ENCODE data around the gene LRP1B.
"Not testable (repeated sequence)": the region's sequence is repeated elsewhere in the genome, so short reads cannot be mapped to it uniquely, and the experiment has no call there.

Gene LRP1B

GRCh38 chr2:140964324-140964723 is 1166.5 kb downstream of the LRP1B start:
- DNase-seq, result not testable (repeated sequence)

- DNase-seq, result no peak
Observed at GRCh38 chr2:140949932-140950331, 1180.9 kb downstream of the LRP1B start.

DNA sequence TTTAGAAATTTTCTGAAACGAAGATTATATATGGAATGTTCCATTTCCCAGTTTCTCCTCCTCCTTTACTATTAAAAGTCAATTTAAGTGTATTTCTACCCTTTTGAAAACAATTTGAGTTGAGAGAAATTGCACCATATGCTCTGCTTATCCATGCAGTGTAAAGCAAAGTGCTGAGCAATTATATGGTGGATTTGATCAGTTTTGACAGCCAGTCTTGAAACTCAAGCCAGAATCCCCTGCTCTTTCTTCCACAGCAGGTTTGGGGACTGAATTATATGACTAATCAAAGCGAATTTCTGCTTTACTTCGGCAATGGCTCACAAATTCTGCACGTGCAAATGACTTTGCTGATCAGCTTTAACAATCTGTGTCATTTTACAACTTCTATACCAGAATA is 1183.6 kb downstream of the LRP1B start:
- no peak for DNase-seq

- DNase-seq, result no peak
Observed at GRCh38 chr2:140943867-140944266, 1186.9 kb downstream of the LRP1B start.

DNA sequence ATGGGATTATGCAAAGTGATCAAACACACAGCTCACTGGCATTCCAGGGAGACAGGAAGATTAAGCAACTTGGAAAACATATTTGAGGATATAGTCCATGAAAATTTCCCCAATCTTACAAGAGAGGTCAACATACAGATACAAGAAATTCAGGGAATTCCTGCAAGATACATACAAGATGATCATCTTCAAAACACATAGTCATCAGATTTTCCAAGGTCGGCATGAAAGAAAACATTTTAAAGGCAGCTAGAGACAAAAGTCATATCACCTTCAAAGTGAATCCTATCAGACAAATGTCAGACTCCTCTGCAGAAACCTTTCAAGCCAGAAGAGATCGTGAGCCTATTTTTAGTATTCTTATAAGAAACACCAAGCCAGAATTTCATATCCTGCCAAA is 1188.5 kb downstream of the LRP1B start:
- DNase-seq, result no peak

DNA sequence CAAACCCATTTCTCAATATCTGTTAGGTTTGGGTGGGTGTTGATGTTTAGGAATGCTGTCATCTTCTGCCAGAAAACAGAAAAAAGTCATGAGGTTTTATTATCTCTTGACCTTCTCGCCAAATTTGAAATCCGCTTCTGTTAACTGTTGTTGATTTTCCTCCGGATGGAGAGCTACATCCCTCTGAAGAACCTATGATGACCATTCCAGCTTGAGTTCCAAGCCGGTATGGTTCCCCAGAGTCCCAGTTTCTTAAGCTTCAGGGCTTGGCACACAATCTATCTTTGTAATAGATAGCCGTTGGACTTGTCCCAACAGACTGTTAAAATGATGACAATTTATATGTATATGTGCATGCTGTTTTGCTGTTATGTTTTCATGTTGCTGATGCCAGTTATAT is 1201.0 kb downstream of the LRP1B start:
- no peak for DNase-seq

- DNase-seq, result no peak
Observed at GRCh38 chr2:140918426-140918825, 1212.4 kb downstream of the LRP1B start.

GRCh38 chr2:140916410-140916809 is 1214.4 kb downstream of the LRP1B start:
- no peak for DNase-seq

GRCh38 chr2:140910683-140911082 is 1220.1 kb downstream of the LRP1B start:
- no peak for DNase-seq

DNA sequence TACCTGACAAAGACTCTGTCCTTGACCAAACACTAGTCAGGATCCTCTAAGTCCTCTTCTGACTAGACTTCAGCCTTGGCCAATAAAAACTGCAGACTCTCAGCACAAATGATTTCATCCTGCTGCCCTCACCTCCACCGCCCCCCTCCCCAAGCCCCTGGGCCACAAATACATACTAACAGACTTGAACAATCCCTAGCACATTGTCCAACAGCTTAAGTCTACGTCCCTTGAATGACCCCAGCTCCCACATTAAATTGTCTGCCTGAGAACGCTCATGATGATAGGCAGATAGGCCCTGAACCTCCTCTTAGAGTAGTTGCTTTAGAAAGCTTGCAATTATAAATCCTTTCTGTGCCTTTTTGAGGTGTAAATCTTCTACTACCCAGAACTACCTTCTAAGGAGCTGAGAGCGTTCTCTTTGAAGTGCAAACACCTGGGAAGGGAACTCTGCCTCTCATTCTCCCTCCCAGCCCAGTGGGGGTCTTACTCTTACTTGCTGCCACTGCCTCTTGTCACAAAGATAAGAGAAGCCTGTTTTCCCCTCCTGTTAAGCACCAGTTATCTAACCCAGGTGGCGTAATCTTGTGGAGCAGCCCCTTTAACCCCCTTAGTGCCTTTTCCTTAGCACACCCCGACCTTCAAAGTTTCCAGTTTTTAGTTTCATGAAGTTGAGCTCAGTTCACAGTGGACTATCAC is 1225.6 kb downstream of the LRP1B start:
- DNase-seq, result no peak

DNA sequence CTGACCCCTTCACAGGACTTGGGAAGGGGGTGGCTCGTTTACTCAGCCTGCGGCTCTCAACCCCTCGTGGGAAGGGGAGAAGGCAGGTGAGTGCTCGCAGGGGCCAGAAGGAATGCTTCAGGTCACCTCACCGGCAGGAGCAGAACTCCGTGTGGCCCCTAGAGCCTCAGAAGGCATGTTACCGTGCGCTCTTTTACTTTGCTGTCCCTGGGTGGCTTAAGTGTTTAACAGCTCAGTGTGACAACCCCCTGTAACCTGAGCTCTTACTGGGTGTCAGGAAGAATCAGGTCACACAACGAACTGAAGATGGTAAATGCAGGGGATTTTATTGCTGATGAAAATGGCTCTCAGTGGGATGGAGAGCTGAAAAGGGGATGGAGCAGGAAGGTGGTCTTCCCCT is 1235.4 kb downstream of the LRP1B start:
- no peak for DNase-seq

DNA sequence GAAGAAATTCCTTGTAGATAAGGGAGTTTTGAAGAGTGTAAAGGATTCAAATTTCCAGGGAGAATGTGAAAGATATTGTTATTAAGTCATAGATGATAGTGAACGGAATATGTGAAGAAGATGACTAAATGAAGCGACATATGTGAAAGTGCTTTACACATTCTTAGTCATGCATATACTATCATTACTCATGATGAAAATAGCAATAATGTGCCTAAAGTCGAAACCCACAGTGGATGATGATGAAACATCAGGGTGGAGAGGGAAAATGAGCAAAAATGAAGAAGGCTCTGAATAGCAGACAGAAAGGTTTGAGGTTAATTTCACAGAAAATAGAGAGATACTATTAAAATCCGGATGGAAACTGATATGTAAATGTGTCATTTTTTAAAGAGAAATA is 1237.1 kb downstream of the LRP1B start:
- no peak for DNase-seq

DNA sequence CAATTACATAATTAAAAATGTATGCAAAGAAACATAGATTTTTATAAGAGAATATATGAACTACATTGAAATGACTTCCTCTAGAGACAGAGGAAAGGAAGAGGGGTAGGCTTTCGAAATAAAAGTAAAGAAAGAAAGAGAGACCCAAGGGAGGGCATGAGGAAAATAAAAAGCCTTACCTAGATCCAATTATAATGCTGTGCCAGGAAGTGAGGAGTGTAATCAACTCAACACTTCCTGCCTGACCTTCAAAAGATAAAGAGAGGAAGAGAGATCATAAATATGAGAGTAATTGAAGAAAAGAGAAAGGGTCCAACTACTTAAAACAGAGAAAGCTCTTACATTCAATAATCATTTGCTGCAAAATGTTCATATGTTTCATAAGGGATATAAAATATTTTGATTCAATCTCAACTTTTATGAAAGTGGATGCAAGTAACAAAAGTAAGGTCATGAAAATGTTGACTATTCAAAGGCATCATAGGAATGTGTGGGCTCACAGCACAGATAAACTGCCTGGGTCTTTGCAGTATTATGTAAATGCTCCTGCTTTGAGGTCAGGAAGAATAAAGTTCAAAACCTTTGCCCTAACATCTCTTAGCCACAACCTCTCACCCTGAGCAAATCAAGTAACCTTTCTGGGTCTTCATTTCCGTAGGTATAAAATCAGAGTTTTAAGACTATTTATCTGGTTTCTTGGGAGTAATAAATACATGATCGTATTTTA is 1237.7 kb downstream of the LRP1B start:
- no peak for DNase-seq

GRCh38 chr2:140892436-140892835 is 1238.4 kb downstream of the LRP1B start:
- no peak for DNase-seq

DNA sequence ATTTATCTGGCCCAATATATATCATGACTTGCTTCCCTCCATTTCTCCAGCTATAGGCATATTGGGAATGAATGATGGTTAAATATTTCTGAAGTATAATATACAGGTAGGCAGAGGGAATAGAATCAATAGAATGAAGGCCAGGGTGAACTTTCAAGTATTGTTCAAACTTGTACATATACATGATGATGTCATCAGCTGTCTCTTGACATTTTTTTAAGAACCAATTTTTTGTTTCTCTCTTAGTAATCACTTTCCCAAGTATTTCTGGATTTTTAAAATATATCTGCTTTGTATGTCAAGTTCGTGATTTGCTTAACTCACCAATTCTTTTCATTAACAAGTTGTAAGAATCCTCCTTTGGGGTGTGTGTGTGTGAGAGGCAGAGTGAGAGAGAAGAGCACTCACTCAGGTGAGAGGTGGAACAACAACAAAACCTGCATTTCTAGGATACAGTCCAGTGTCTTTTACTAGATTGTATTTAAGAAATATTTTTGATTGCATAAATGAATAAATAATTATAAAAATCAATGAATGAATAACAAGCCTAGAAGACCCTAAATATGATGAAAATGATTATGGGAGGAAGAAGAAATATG is 1239.1 kb downstream of the LRP1B start:
- no peak for DNase-seq

GRCh38 chr2:140882671-140883620 is 1247.9 kb downstream of the LRP1B start:
- DNase-seq, result no peak

GRCh38 chr2:140880573-140880972 is 1250.2 kb downstream of the LRP1B start:
- no peak for DNase-seq

- DNase-seq, result no peak
Observed at GRCh38 chr2:140876015-140876414, 1254.8 kb downstream of the LRP1B start.

- DNase-seq, result no peak
Observed at GRCh38 chr2:140873915-140874531, 1256.8 kb downstream of the LRP1B start.

DNA sequence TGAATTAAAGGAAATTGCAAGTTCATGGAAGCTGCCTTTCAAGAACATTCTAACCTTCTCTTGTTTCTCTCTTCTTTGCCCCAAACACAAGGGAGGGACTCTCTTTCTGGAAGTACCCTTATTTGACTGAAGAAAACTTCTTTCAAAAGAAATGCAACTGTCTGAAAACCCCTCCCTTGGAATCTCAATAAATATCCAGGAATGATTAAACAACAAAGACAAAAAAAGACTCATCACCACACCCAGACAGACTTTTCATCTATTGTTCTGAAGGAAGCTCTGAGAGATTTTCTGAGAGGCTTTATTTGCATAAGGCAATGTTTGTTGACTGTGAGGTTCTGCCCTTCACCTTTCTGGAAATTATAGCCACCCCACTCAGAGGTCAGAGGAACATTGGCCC is 1260.9 kb downstream of the LRP1B start:
- DNase-seq, result no peak

DNA sequence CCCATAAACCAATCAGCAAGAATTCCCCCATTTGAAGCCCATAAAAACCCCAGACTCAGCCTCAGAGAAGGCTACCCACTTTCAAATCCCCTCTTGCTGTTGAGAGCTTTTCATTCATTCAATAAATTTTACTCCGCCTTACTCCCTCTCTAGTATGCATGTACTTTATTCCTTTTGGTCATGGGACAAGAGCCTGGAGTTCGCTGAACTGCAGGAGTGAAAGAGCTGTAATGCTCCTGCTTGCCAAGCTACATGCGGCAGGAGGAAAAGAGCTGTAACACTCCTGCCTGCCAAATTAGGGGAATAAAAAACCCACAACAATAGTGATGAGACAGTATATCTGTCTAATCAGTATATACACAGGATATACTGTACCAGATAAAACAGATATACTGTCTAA is 1261.7 kb downstream of the LRP1B start:
- no peak for DNase-seq

DNA sequence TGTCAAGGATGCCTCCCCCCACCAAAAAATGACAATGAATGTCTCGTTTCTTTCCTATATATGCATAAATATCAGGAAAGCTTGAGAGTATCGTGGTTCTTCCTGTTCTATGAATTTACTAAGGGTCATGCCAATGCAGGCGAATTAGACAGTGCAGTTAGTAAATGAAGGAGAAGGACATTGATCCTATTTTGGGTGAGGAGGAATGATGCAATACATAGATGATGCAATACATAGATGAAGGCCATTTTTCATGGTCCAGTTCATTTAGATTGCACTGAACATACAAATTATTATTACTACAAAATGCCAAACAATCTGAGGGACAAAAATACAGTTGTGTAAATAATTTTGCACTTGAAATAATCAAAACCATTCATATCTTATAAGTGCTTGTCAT is 1265.0 kb downstream of the LRP1B start:
- DNase-seq, result no peak

DNA sequence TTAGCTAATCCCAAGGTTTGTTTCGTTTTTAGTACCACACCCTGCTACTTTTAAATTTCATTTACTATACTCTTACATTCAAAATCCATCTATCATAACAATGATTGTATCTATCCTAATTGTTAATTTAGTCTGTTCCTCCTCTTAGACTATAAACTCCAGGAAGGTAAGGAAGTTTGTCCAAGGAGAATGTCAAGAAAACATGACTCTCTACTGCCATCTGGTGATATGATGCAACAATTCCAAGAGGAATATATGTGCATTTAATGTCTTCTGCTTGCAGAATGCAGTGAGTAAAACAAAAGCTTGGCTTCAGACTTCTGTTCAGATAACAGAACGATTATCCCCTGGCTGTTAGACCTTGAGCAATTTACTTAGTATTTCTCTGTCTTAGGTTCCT is 1267.1 kb downstream of the LRP1B start:
- DNase-seq, result no peak
